ENCODE measurements around the gene MYEOV.

MYEOV gene

DNA sequence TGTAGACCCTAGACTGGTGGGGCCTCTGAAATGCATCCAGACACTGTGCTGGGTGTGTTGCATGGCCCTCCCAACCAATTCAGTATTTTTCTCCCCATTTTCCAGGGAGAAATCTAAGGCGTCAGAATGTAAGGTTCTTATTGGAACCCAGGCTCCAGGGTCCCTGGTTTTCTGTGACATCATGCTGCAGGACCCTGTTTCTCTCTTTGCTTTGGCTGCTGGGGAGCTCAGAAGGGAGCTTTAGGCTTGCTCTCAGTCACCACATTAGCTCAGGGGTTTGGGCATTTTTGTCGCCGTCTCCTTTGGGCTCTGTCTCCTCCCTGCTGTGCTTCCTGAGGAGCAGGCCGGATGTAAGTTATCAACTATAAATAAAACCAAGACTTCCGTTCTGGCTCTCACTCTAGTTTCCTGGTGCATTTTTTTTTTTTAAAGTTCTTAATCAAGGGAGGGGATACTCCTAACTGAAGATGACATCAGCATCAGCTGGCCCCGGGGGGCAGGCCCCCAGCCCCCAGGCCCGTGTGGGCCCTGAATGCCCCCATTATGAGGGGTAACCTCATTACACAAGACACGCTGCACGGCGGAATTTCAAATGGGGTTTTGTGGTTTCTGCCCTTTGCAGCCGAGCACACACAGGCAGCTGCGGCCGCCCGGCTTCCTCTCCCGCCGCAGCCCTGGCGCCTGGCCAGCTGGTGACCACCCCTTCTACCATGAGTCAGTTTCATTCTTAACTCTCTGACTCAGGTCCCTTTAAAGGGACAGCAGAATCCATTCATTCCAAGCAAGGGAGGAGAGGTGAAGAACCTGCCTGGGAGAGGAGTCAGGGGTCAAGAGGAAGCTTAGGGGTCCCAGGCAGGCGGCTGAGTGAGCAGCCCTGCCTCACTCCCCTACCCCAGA is 3.2 kb downstream of the MYEOV start:
- POLR2A ChIA-PET: interaction anchor here (0.6 to 5.1 kb wide), 17 partner anchors 12 to 344 kb away, joined by 3 to 98 read pairs (median 3); partner anchors contain the start of gene CCND1
- CTCF ChIA-PET: interaction anchor here (1.0 to 4.8 kb wide), 8 partner anchors 8 to 373 kb away, joined by 3 to 25 read pairs (median 4); no protein-coding TSS in a partner anchor
- TF ChIP-seq, protein P1, sequence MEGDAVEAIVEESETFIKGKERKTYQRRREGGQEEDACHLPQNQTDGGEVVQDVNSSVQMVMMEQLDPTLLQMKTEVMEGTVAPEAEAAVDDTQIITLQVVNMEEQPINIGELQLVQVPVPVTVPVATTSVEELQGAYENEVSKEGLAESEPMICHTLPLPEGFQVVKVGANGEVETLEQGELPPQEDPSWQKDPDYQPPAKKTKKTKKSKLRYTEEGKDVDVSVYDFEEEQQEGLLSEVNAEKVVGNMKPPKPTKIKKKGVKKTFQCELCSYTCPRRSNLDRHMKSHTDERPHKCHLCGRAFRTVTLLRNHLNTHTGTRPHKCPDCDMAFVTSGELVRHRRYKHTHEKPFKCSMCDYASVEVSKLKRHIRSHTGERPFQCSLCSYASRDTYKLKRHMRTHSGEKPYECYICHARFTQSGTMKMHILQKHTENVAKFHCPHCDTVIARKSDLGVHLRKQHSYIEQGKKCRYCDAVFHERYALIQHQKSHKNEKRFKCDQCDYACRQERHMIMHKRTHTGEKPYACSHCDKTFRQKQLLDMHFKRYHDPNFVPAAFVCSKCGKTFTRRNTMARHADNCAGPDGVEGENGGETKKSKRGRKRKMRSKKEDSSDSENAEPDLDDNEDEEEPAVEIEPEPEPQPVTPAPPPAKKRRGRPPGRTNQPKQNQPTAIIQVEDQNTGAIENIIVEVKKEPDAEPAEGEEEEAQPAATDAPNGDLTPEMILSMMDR (IDR thresholded peaks at IDR 0.05; ENCODE audit: insufficient read depth, low read length, missing control alignments): no peak
- no peak overlapping the region; the same call in 1 of the 2 replicates for H3K4me3 ChIP-seq (ENCODE audit: low read depth, low read length)
- peak; percentile 95 for DNase-seq (ENCODE audit: low read depth, low spot score)

DNA sequence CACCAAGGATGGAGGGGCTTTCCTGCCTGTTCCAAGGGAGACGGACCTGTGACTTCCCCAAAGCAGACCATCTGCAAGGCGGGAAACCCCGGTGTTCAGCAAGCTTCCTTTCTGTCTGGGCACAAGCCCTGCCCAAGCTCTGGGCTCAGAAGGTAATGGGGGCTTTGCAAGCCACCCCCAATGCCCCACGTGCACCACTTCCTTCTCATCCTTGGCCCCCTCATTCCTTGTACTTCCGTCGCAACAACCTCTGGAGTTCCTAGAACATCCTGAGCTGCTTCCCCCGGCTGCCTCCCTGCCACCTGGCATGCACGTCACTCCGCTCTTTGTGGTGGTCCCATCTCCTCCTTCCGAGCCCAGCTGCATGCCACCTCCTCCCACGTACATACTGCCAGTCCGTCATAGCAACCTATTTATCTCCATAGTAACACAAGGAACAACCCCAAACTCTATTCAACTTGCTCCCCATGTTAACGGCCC is 3.9 kb downstream of the MYEOV start:
- ChIA-PET CTCF (interaction anchor here (1.3 to 4.8 kb wide), 5 partner anchors 8 to 345 kb away, joined by 3 to 25 read pairs (median 4); no protein-coding TSS in a partner anchor), POLR2A (interaction anchor here (0.6 to 5.1 kb wide), 12 partner anchors 12 to 344 kb away, joined by 3 to 98 read pairs (median 4); partner anchors contain the start of gene CCND1)
- TF ChIP-seq, protein P1 (IDR thresholded peaks at IDR 0.05; ENCODE audit: insufficient read depth, low read length, missing control alignments): no peak
- no peak for DNase-seq (ENCODE audit: low read depth, low spot score)
- H3K4me3 ChIP-seq (ENCODE audit: low read depth, low read length): no peak overlapping the region

DNA sequence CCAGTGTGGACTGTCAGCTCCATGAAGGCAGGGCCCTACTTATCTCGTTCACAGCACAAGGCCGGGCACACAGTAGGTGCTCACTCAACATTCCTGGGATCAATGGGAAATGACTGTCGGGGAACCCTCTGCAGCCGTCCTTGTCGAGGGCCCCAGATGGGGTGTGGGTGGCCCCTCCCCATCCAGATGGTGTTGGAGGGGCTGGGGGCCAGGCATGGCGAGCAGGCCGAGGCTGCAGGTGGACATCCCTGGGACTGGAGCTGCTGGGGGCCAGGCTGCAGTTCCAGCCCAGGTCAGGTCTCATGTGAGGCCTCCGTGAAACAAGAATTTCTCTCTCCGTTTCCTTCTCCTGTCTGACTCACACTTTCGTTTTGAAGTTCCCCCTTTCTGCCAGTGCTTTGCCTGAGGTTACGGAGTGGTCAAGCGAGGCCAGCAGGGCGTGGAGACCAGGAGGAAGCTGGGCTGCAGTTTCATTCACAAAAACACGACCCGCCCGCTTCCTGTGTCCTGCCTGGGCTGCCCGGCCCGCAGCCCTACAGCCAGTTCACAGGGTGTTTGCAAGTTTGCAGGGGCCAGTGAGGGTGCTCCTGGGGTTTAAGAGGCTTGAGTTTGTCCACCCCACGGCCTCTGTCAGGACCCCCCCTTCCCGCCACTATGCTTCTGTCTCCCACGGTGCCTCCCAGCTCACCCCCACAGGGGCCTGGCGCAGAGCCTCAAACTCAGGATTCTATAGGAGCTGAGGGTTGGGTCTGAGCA is 4.5 kb downstream of the MYEOV start:
- TF ChIP-seq, protein P1 (IDR thresholded peaks at IDR 0.05; ENCODE audit: insufficient read depth, low read length, missing control alignments): no peak
- no peak for DNase-seq (ENCODE audit: low read depth, low spot score)
- H3K4me3 ChIP-seq (ENCODE audit: low read depth, low read length): peak overlapping the region; percentile 21; the same call in 1 of the 2 replicates
- ChIA-PET CTCF (interaction anchor here (1.4 to 4.8 kb wide), 4 partner anchors 14 to 344 kb away, joined by 3 to 25 read pairs (median 8); no protein-coding TSS in a partner anchor), POLR2A (interaction anchor here (1.0 to 5.1 kb wide), 8 partner anchors 11 to 343 kb away, joined by 3 to 98 read pairs (median 8); partner anchors contain the start of gene CCND1)

DNA sequence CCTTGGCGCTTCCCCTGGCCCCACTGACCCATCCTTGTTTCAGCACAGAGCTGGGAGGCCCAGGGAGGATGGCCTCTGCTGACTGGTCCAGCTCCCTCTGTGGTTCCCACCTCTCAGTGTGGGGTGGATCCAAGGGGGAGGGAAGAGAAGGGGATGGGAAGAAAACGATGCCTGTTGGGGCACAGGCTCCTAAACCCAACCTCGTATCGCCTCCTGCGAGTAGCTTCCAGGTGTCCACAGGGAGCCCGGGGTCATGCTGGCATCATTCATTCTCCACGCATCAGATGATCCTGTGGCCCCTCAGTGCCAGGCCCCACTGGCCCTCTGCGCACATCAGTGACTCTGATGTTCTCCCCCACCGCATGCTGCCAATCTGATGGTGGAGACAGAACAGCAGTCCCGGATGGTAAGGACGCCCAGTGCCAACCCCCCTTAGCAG is 5.1 kb downstream of the MYEOV start:
- POLR2A ChIA-PET: interaction anchor here (1.0 to 5.1 kb wide), 6 partner anchors 11 to 343 kb away, joined by 4 to 98 read pairs (median 10); partner anchors contain the start of gene CCND1
- H3K4me3 ChIP-seq (ENCODE audit: low read depth, low read length): no peak overlapping the region
- no peak for DNase-seq (ENCODE audit: low read depth, low spot score)
- TF ChIP-seq, protein P1 (IDR thresholded peaks at IDR 0.05; ENCODE audit: insufficient read depth, low read length, missing control alignments): no peak
- CTCF ChIA-PET: interaction anchor here (1.4 to 4.8 kb wide), 3 partner anchors 13 to 344 kb away, joined by 3 to 25 read pairs (median 6); no protein-coding TSS in a partner anchor

DNA sequence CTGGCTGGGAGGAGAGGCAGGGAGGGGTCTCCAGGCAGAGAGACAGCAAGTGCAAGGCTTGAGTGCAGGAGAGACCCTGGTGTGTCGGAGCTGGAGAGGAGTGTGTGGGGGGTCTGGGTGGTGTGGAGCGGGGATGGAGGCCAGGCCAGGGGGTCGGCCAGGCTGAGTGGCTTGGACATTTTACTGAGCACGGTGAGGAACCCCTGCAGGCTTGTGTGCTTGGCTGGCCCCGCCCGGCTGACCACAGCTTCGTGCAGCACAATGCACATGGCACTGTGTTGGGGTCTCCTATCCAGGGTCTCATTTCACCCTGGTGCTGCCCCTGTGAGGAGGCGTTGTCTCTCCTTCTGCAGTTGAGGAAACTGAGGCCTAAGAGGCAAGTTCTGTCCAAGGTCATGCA is 5.6 kb downstream of the MYEOV start:
- POLR2A ChIA-PET: interaction anchor here (1.5 to 5.1 kb wide), 5 partner anchors 10 to 342 kb away, joined by 4 to 98 read pairs (median 12); partner anchors contain the start of gene CCND1

More for the DNA sequence above, 5.6 kb downstream of the MYEOV start:
- TF ChIP-seq, protein P1 (IDR thresholded peaks at IDR 0.05; ENCODE audit: insufficient read depth, low read length, missing control alignments): no peak
- CTCF ChIA-PET: interaction anchor here (1.3 to 4.8 kb wide), 3 partner anchors 13 to 343 kb away, joined by 4 to 25 read pairs (median 6); no protein-coding TSS in a partner anchor
- no peak overlapping the region for H3K4me3 ChIP-seq (ENCODE audit: low read depth, low read length)
- no peak for DNase-seq (ENCODE audit: low read depth, low spot score)
